Cardiac fibroblast (primary cell): ENCODE results near the gene RASD2.

Source experiments
- DNase-seq, 2 donors: peaks; one replicate each; pipeline versions ENCODE4 v3.0.0 to v3.0.0-alpha.2; 2010; ENCODE audit warnings: low read depth in 2 of 2
- H3K4me3 ChIP-seq, 2 donors: replicated peaks in 1 of 2; 1 replicate in 1 of 2; 2 replicates in 1 of 2; pipeline ENCODE4 v1.5.1; 2011; ENCODE audit warnings: low read depth in 2 of 2, low read length in 2 of 2, mild to moderate bottlenecking in 2 of 2, moderate library complexity in 1 of 2
- TF ChIP-seq, protein P1 (sequence below): IDR thresholded peaks from one replicate; pipeline ENCODE4 v1.5.1; 2011; ENCODE audit warnings: low read depth, mild to moderate bottlenecking, low read length, inconsistent platforms

The RASD2 gene

DNA sequence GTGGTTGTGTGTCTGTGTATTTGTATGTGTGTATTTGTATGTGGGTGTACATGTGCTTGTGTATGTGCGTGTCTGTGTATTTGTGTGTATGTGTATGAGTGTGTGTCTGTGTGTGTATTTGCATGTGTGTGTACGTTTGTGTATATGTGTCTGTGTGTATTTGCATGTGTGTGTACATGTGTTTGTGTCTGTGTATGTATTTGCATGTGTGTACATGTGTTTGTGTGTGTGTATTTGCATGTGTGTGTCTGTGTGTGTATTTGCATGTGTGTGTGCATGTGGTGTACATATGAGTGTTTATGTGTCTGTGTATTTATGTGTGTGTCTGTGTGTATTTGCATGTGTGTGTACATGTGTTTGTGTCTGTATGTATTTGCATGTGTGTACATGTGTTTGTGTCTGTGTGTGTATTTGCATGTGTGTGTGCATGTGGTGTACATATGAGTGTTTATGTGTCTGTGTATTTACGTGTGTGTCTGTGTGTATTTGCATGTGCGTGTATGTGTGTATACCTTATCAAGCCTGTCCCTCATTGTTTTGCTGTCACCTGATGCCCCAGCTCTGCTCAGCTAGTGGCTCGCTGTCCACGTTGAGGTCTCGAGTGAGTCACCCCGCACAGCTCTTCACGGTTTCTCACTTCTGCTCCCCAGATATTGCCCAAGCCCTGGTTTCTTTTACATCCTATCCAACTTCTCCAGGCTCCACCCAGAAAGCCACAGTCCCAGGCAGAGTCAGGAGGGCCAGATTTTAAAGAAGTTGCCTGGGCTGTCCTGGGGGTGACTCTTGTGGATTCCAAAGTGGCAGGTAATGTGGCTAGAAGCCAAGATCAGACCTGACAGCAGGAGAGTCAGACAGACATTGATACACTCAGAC is 61.3 kb downstream of the RASD2 start:
- peak; percentile 72 to 73 for DNase-seq
- H3K4me3 ChIP-seq: no peak overlapping the region
- TF ChIP-seq, protein P1, sequence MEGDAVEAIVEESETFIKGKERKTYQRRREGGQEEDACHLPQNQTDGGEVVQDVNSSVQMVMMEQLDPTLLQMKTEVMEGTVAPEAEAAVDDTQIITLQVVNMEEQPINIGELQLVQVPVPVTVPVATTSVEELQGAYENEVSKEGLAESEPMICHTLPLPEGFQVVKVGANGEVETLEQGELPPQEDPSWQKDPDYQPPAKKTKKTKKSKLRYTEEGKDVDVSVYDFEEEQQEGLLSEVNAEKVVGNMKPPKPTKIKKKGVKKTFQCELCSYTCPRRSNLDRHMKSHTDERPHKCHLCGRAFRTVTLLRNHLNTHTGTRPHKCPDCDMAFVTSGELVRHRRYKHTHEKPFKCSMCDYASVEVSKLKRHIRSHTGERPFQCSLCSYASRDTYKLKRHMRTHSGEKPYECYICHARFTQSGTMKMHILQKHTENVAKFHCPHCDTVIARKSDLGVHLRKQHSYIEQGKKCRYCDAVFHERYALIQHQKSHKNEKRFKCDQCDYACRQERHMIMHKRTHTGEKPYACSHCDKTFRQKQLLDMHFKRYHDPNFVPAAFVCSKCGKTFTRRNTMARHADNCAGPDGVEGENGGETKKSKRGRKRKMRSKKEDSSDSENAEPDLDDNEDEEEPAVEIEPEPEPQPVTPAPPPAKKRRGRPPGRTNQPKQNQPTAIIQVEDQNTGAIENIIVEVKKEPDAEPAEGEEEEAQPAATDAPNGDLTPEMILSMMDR: no peak
